Measurements from ENCODE around the gene NPNT.

NPNT gene

GRCh38 chr4:105969575-105969974, 74.3 kb downstream of the NPNT start:
- no peak for DNase-seq (ENCODE audit: low read depth in 2 of 2)

- DNase-seq (ENCODE audit: low read depth in 2 of 2), result no peak
Measured at GRCh38 chr4:105970371-105970770, 75.1 kb downstream of the NPNT start.

GRCh38 chr4:105971036-105971435, 75.8 kb downstream of the NPNT start:
- DNase-seq (ENCODE audit: low read depth in 2 of 2), result no peak

- no peak for DNase-seq (ENCODE audit: low read depth in 2 of 2)
Measured at GRCh38 chr4:105972946-105973621, 77.8 kb downstream of the NPNT start.

GRCh38 chr4:105976915-105977314, 81.6 kb downstream of the NPNT start:
- no peak for DNase-seq (ENCODE audit: low read depth in 2 of 2)

- DNase-seq (ENCODE audit: low read depth in 2 of 2), result no peak
Measured at GRCh38 chr4:105978684-105979296, 83.5 kb downstream of the NPNT start.

GRCh38 chr4:105979506-105979905, 84.2 kb downstream of the NPNT start:
- no peak for DNase-seq (ENCODE audit: low read depth in 2 of 2)

- DNase-seq (ENCODE audit: low read depth in 2 of 2), result no peak
Measured at GRCh38 chr4:105988671-105989070, 93.4 kb downstream of the NPNT start.

- no peak for DNase-seq (ENCODE audit: low read depth in 2 of 2)
Measured at GRCh38 chr4:105989485-105990242, 94.4 kb downstream of the NPNT start.

- no peak for DNase-seq (ENCODE audit: low read depth in 2 of 2)
Measured at GRCh38 chr4:105990933-105991332, 95.7 kb downstream of the NPNT start.

GRCh38 chr4:105991726-105992125, 96.5 kb downstream of the NPNT start:
- DNase-seq (ENCODE audit: low read depth in 2 of 2), result no peak

- DNase-seq (ENCODE audit: low read depth in 2 of 2), result no peak
Measured at GRCh38 chr4:105992641-105993305, 97.5 kb downstream of the NPNT start.

- no peak for DNase-seq (ENCODE audit: low read depth in 2 of 2)
Measured at GRCh38 chr4:105994061-105994460, 98.8 kb downstream of the NPNT start.

- DNase-seq (ENCODE audit: low read depth in 2 of 2), result no peak
Measured at GRCh38 chr4:105994841-105995501, 99.7 kb downstream of the NPNT start.

GRCh38 chr4:105996845-105997244, 101.6 kb downstream of the NPNT start:
- DNase-seq (ENCODE audit: low read depth in 2 of 2), result no peak

GRCh38 chr4:105998171-105999063, 103.1 kb downstream of the NPNT start:
- DNase-seq (ENCODE audit: low read depth in 2 of 2), result no peak

- no peak for DNase-seq (ENCODE audit: low read depth in 2 of 2)
Measured at GRCh38 chr4:106002994-106003393, 107.7 kb downstream of the NPNT start.

GRCh38 chr4:106010761-106011160, 115.5 kb downstream of the NPNT start:
- no peak for DNase-seq (ENCODE audit: low read depth in 2 of 2)

- no peak for DNase-seq (ENCODE audit: low read depth in 2 of 2)
Measured at GRCh38 chr4:106011387-106011786, 116.1 kb downstream of the NPNT start.

GRCh38 chr4:106017975-106018374, 122.7 kb downstream of the NPNT start:
- DNase-seq (ENCODE audit: low read depth in 2 of 2), result no peak

GRCh38 chr4:106019771-106020170, 124.5 kb downstream of the NPNT start:
- DNase-seq (ENCODE audit: low read depth in 2 of 2), result no peak

Data from stimulated activated CD8-positive, alpha-beta memory T cell treated with anti-CD3 and anti-CD28 coated beads, Interleukin-15, amount 100 ng/mL, for 4 hours (primary cell).